Endothelial cell of umbilical vein (primary cell): ENCODE measurements around the gene PIBF1. TPM values are rescaled to one million over a fixed set of nuclear protein-coding genes. Genes with fewer than 3 reads are reported as not detected.

Source experiments
- BruUV-seq: library from RNA; stranded (reverse); fragments of 400-500 nt; replicated peaks from 2 replicates; lab custom pipeline; 2021; lab: Mats Ljungman, UMichigan
- CTCF ChIA-PET: fragments of 300-600, 350-600 bp; sonication (Branson Sonifier 250); formaldehyde crosslinking; loops from one replicate; lab custom pipeline; 2021; ENCODE audit warnings: antibody characterized with exemption, inconsistent platforms; lab: Charles Lee
- POLR2A ChIA-PET: fragments of 300-600, 350-600 bp; sonication (Branson Sonifier 250); formaldehyde crosslinking; loops from one replicate; lab custom pipeline; 2021; ENCODE audit warnings: antibody characterized with exemption, inconsistent platforms; lab: Charles Lee
- DNase-seq: peaks from one replicate; pipeline ENCODE4 v3.0.0-alpha.2; 2011; ENCODE audit warnings: low read depth, low spot score
- FAIRE-seq: peaks from 2 replicates; lab custom pipeline; 2011; peaks lifted over from hg19 to GRCh38; lab: Jason Lieb, UNC
- H2AFZ ChIP-seq: 2 replicates; pipeline ENCODE4 v1.6.0; 2012; ENCODE audit warnings: low read depth, low read length, control low read depth, inconsistent platforms
- H3K27ac ChIP-seq: 2 replicates; pipeline ENCODE4 v1.5.1; 2011; ENCODE audit warnings: low read depth, mild to moderate bottlenecking, control low read depth, low read length, moderate library complexity; ENCODE audit not compliant: insufficient read depth
- H3K27me3 ChIP-seq, 2 experiments: 2 replicates each; pipeline versions ENCODE4 v1.6.0 to v1.6.1; 2011; ENCODE audit warnings: low read length in 2 of 2, mixed read lengths in 1 of 2; ENCODE audit not compliant: control insufficient read depth in 2 of 2, insufficient read depth in 2 of 2
- H3K36me3 ChIP-seq, 2 experiments: 2 replicates in 1 of 2; 3 replicates in 1 of 2; pipeline ENCODE4 v1.5.1; 2011; ENCODE audit warnings: low read length in 2 of 2, mild to moderate bottlenecking in 1 of 2, moderate library complexity in 1 of 2; ENCODE audit not compliant: control insufficient read depth in 2 of 2, insufficient read depth in 2 of 2; ENCODE audit errors: extremely low read depth in 1 of 2
- H3K4me1 ChIP-seq: 3 replicates; pipeline ENCODE4 v1.5.1; 2011; ENCODE audit warnings: mild to moderate bottlenecking, low read length; ENCODE audit not compliant: control insufficient read depth, insufficient read depth; ENCODE audit errors: extremely low read depth
- H3K4me2 ChIP-seq: 2 replicates; pipeline ENCODE4 v1.6.1; 2011; ENCODE audit warnings: low read length, control low read depth, mixed read lengths; ENCODE audit not compliant: insufficient read depth
- H3K4me3 ChIP-seq, 3 experiments: fragments of 200-600 bp in 1 of 3; sonication (generic), shearing (Covaris generic) in 1 of 3; replicated peaks in 1 of 3; 2 replicates each; pipeline ENCODE4 v1.5.1; 2011 to 2016; ENCODE audit warnings: control low read depth in 3 of 3, low read length in 3 of 3, mild to moderate bottlenecking in 2 of 3, inconsistent platforms in 1 of 3, low read depth in 1 of 3, moderate library complexity in 1 of 3; ENCODE audit not compliant: insufficient read depth in 1 of 3
- H3K79me2 ChIP-seq: 2 replicates; pipeline ENCODE4 v1.6.0; 2012; ENCODE audit warnings: low read length, inconsistent platforms; ENCODE audit not compliant: control insufficient read depth, insufficient read depth
- H3K9ac ChIP-seq: replicated peaks from 2 replicates; pipeline ENCODE3; 2011; ENCODE audit warnings: low read length, control low read depth; ENCODE audit not compliant: insufficient read depth; ENCODE audit errors: extremely low read depth
- H3K9me1 ChIP-seq: replicated peaks from 3 replicates; pipeline ENCODE4 v1.6.0; 2011; ENCODE audit warnings: mild to moderate bottlenecking, low read length; ENCODE audit not compliant: control insufficient read depth, insufficient read depth; ENCODE audit errors: extremely low read depth
- H3K9me3 ChIP-seq: replicated peaks from 2 replicates; pipeline ENCODE4 v1.5.1; 2012; ENCODE audit warnings: low read length, inconsistent platforms; ENCODE audit not compliant: control insufficient read depth, insufficient read depth
- H4K20me1 ChIP-seq: replicated peaks from 2 replicates; pipeline ENCODE3; 2011; ENCODE audit warnings: mild to moderate bottlenecking, low read length; ENCODE audit not compliant: control insufficient read depth, insufficient read depth; ENCODE audit errors: extremely low read depth
- EZH2 ChIP-seq: IDR thresholded peaks from 2 replicates; pipeline ENCODE4 v1.6.1; 2012; ENCODE audit warnings: borderline replicate concordance, low read depth, mild to moderate bottlenecking, moderate library complexity, low read length, inconsistent platforms; ENCODE audit not compliant: severe bottlenecking
- FOS ChIP-seq: IDR thresholded peaks from 2 replicates; pipeline ENCODE4 v1.6.1; 2011; ENCODE audit warnings: mild to moderate bottlenecking, low read length, moderate library complexity, borderline replicate concordance; ENCODE audit not compliant: insufficient read depth
- GATA2 ChIP-seq: IDR thresholded peaks from 2 replicates; pipeline ENCODE4 v1.7.0; 2011; ENCODE audit warnings: low read depth, mild to moderate bottlenecking, moderate library complexity, mixed read lengths, low read length; ENCODE audit not compliant: insufficient read length, insufficient read depth
- JUN ChIP-seq: IDR thresholded peaks from 2 replicates; pipeline ENCODE4 v1.6.1; 2011; ENCODE audit warnings: borderline replicate concordance, low read depth; ENCODE audit not compliant: insufficient read length, insufficient read depth
- MYC ChIP-seq: IDR thresholded peaks from one replicate; pipeline ENCODE4 v1.6.1; 2011; ENCODE audit warnings: mild to moderate bottlenecking, low read depth, low read length
- POLR2A ChIP-seq: IDR thresholded peaks from 2 replicates; pipeline ENCODE4 v1.6.1; 2012; ENCODE audit warnings: low read depth, mild to moderate bottlenecking, control low read depth, low read length
- POLR2AphosphoS5 ChIP-seq: IDR thresholded peaks from 2 replicates; pipeline ENCODE4 v1.6.1; 2012; ENCODE audit warnings: low read depth, mild to moderate bottlenecking, control low read depth, low read length, moderate library complexity; ENCODE audit not compliant: insufficient read depth
- dilution Hi-C: fragments of 300-500 bp; cut with MboI; formaldehyde crosslinking; loops from one replicate; pipeline ENCODE4 v1.15.0; 2019; ENCODE audit warnings: low sequenced_read_pairs; ENCODE audit not compliant: extremely low pct_ligation_motif_present
- intact Hi-C: fragments of 100-400 bp; cut with micrococcal nuclease; formaldehyde crosslinking; loops from one replicate; pipeline ENCODE4 v1.10.0; 2022
- polyA plus RNA-seq, 4 experiments: library from polyadenylated mRNA; depleted of rRNA in 3 of 4; stranded (reverse) in 3 of 4; unstranded in 1 of 4; fragments of >200 nt; gene quantifications; 2 replicates each; pipeline versions ENCODE4 v1.2.1 to v1.2.3, GENCODE V29; 2011 to 2012; ENCODE audit warnings: missing spikeins in 1 of 4
- total RNA-seq: library from RNA; stranded (reverse); gene quantifications from 2 replicates; pipeline ENCODE4 v1.2.3, GENCODE V29; 2021
- TF ChIP-seq, protein P1 (sequence below): IDR thresholded peaks from 2 replicates; pipeline ENCODE4 v1.6.1; 2011; ENCODE audit not compliant: insufficient read depth, insufficient read length
- TF ChIP-seq, protein P2 (sequence below), 2 donors: IDR thresholded peaks; 1 replicate in 1 of 2; 2 replicates in 1 of 2; pipeline ENCODE4 v1.5.1; 2011; ENCODE audit warnings: low read length in 2 of 2, mild to moderate bottlenecking in 2 of 2, moderate library complexity in 2 of 2, control low read depth in 1 of 2, inconsistent platforms in 1 of 2, low read depth in 1 of 2; ENCODE audit not compliant: insufficient read depth in 1 of 2; ENCODE audit errors: extremely low read depth in 1 of 2

Gene PIBF1
- total and polyA plus RNA-seq, 2 donors (not counting 3 experiments of a cell fraction or from before 2014, with no cell fraction given): 1.4 to 18.4 TPM

DNA sequence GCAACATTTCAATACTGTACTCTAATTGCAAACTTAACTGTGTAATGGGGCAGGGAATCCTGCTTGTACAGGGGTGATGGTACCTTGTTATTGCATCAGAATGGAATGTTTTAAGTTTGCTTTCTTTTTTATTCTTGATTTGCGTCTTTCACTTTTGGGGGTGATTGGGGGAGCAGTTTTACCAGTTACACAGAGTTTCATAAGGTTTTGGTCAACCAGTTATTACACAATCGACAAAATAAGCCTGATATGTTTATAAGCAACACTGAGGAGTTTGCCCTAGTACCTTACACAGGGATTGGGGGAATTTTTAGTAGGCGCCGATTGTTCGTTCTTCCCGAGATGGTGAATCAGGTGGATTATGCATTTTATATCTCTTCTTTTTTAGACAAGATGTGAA is 279.5 kb downstream of the PIBF1 start:
- DNase-seq (no peak), FAIRE-seq (no peak)
- H3K27ac ChIP-seq: no peak overlapping the region
- CTCF ChIA-PET: interaction anchor here (1.5 kb wide), 1 partner anchor 11 kb away, joined by 5 read pairs; no protein-coding TSS in a partner anchor
- H3K4me3 ChIP-seq: no peak overlapping the region
- no peak overlapping the region for H2AFZ ChIP-seq
- no peaks in the 10 kb centered on the region for H3K36me3 ChIP-seq
- H3K4me2 ChIP-seq: no peak overlapping the region
- H3K9me1 ChIP-seq: no peaks in the 10 kb centered on the region
- TF ChIP-seq POLR2AphosphoS5 (no peak), EZH2 (no peak)
- TF ChIP-seq, protein P1, sequence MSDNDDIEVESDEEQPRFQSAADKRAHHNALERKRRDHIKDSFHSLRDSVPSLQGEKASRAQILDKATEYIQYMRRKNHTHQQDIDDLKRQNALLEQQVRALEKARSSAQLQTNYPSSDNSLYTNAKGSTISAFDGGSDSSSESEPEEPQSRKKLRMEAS: no peak
- H3K4me1 ChIP-seq: peaks cover 24% of the 10 kb centered on the region
- no TSS peak for BruUV-seq
- intact Hi-C loops (no loop called here), dilution Hi-C loops (no loop called here)
- H3K9ac ChIP-seq: no peak overlapping the region
- H4K20me1 ChIP-seq: no peaks in the 10 kb centered on the region
- no peaks in the 10 kb centered on the region for H3K9me3 ChIP-seq
- POLR2A ChIA-PET: no interaction called here
- H3K79me2 ChIP-seq: no peaks in the 10 kb centered on the region
- no peaks in the 10 kb centered on the region for H3K27me3 ChIP-seq

DNA sequence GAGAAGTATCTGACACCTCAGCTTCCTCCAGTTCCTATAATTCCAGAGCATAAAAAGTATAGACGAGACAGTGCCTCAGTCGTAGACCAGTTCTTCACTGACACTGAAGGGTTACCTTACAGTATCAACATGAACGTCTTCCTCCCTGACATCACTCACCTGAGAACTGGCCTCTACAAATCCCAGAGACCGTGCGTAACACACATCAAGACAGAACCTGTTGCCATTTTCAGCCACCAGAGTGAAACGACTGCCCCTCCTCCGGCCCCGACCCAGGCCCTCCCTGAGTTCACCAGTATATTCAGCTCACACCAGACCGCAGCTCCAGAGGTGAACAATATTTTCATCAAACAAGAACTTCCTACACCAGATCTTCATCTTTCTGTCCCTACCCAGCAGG is 279.9 kb downstream of the PIBF1 start:
- H3K9me3 ChIP-seq: no peaks in the 10 kb centered on the region
- ChIA-PET POLR2A (no interaction called here), CTCF (interaction anchor here (1.5 kb wide), 1 partner anchor 11 kb away, joined by 5 read pairs; no protein-coding TSS in a partner anchor)
- no peaks in the 10 kb centered on the region for H3K79me2 ChIP-seq
- dilution Hi-C loops (no loop called here), intact Hi-C loops (no loop called here)
- no peaks in the 10 kb centered on the region for H4K20me1 ChIP-seq
- H3K4me3 ChIP-seq: no peak overlapping the region
- no TSS peak for BruUV-seq
- no peak for DNase-seq
- H3K36me3 ChIP-seq: no peaks in the 10 kb centered on the region
- H2AFZ ChIP-seq: no peak overlapping the region
- no peaks in the 10 kb centered on the region for H3K9me1 ChIP-seq
- H3K4me1 ChIP-seq: peaks cover 20% of the 10 kb centered on the region
- no peak for FAIRE-seq
- no peak overlapping the region for H3K27ac ChIP-seq
- no peaks in the 10 kb centered on the region for H3K27me3 ChIP-seq
- TF ChIP-seq, protein P1: no peak
- no peak for TF ChIP-seq MYC
- TF ChIP-seq JUN: no peak
- TF ChIP-seq, protein P2, sequence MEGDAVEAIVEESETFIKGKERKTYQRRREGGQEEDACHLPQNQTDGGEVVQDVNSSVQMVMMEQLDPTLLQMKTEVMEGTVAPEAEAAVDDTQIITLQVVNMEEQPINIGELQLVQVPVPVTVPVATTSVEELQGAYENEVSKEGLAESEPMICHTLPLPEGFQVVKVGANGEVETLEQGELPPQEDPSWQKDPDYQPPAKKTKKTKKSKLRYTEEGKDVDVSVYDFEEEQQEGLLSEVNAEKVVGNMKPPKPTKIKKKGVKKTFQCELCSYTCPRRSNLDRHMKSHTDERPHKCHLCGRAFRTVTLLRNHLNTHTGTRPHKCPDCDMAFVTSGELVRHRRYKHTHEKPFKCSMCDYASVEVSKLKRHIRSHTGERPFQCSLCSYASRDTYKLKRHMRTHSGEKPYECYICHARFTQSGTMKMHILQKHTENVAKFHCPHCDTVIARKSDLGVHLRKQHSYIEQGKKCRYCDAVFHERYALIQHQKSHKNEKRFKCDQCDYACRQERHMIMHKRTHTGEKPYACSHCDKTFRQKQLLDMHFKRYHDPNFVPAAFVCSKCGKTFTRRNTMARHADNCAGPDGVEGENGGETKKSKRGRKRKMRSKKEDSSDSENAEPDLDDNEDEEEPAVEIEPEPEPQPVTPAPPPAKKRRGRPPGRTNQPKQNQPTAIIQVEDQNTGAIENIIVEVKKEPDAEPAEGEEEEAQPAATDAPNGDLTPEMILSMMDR (IDR thresholded peaks at IDR 0.05; ENCODE audit: extremely low read depth in 1 of 2, insufficient read depth in 1 of 2, low read depth in 1 of 2, low read length in 2 of 2): no peak
- TF ChIP-seq GATA2: no peak
- TF ChIP-seq FOS: no peak
- no peak for TF ChIP-seq EZH2
- TF ChIP-seq POLR2A: no peak
- no peak for TF ChIP-seq POLR2AphosphoS5
- H3K9ac ChIP-seq: no peak overlapping the region
- H3K4me2 ChIP-seq: no peak overlapping the region
